Measurements from ENCODE around the gene MSI1. TPM values are rescaled to one million over a fixed set of nuclear protein-coding genes. Genes with fewer than 3 reads are reported as not detected.

The MSI1 gene
- total RNA-seq, 1 experiment from 2014 or later, result 26.0 TPM

GRCh38 chr12:120301962-120302815, 66.8 kb downstream of the MSI1 start, which contains the start of gene SIRT4:
Gene SIRT4, plus strand, starts transcription at chr12:120302321. Its CDS starts 1,241 bp downstream, at chr12:120303562.
- Histone ChIP-seq H3K9me2 (ENCODE audit: insufficient read depth) (no peaks in the 10 kb centered on the region), H3K4me3 (replicated peaks in 1 of 2; ENCODE audit: low read depth in 1 of 2, low read length in 2 of 2) (peak within 1 kb of the TSS; percentile 67 to 68), H3K9ac (ENCODE audit: low read length) (peak within 1 kb of the TSS; percentile 58), H3K27me3 (ENCODE audit: insufficient read depth, low read length) (no peaks in the 10 kb centered on the region), H3K27ac (ENCODE audit: low read depth, low read length) (no peak within 1 kb of the TSS), H3K36me3 (ENCODE audit: control insufficient read depth in 1 of 2, insufficient read depth in 2 of 2, low read length in 2 of 2) (no peaks in the 10 kb centered on the region), H3K79me2 (ENCODE audit: insufficient read depth, low read length) (no peaks in the 10 kb centered on the region), H3K9me3 (ENCODE audit: control insufficient read depth in 1 of 2, insufficient read depth in 1 of 2, low read depth in 1 of 2, low read length in 2 of 2) (no peaks in the 10 kb centered on the region), H3K4me2 (ENCODE audit: low read length) (peak within 1 kb of the TSS; percentile 92), H3K4me1 (ENCODE audit: control insufficient read depth in 1 of 2, insufficient read depth in 2 of 2, low read length in 2 of 2) (peaks cover 3 to 15% of the 10 kb centered on the region in 2 experiments; a peak in 1 of 4 replicates), H4K20me1 (ENCODE audit: insufficient read depth) (no peaks in the 10 kb centered on the region), H2AFZ (ENCODE audit: low read depth, low read length, poor library complexity, severe bottlenecking) (peak within 1 kb of the TSS; percentile 94)
- intact Hi-C loops (cut with micrococcal nuclease), result no loop called here
- ChIA-PET POLR2A (interaction anchor here (0.6 to 3.1 kb wide), 5 partner anchors 10 to 347 kb away, joined by 3 to 100 read pairs (median 6); partner anchors contain the start of genes RNU4-1, RNU4-2 and RPLP0), RAD21 (ENCODE audit: low non-redundant PET in 1 of 2, low total read pairs in 2 of 2, uncharacterized antibody in 2 of 2, unreplicated experiment in 2 of 2) (interaction anchor here in 1 of 2 experiments (0.6 kb wide), 1 partner anchor 35 kb away, joined by 3 read pairs; no protein-coding TSS in a partner anchor), CTCF (interaction anchor here (0.7 to 1.6 kb wide), 14 partner anchors 8 to 939 kb away, joined by 3 to 32 read pairs (median 4); partner anchors contain the start of genes RNU4-1, RNU4-2, RPLP0 and SRSF9)
- TSS peak; percentile 89 for BruUV-seq (replicated peaks)
- DNase-seq (ENCODE audit: low read depth, low spot score) (peak; percentile 91), ATAC-seq (peak; percentile 98)
- peak; percentile 94 for TF ChIP-seq SP1 (IDR thresholded peaks at IDR 0.05; ENCODE audit: low read depth)
- no peak for TF ChIP-seq YY1 (IDR thresholded peaks at IDR 0.05; ENCODE audit: extremely low read depth, insufficient replicate concordance, low read depth, low read length)
- no peak for TF ChIP-seq REST (IDR thresholded peaks at IDR 0.05; ENCODE audit: low read depth)
- peak; percentile 42 for TF ChIP-seq RAD21 (IDR thresholded peaks at IDR 0.05; ENCODE audit: low read depth)
- TF ChIP-seq EZH2phosphoT487 (IDR thresholded peaks at IDR 0.05; ENCODE audit: borderline replicate concordance), result no peak
- peak; percentile 77 for TF ChIP-seq JUND (IDR thresholded peaks at IDR 0.05)
- no peak for TF ChIP-seq CEBPB (IDR thresholded peaks at IDR 0.05; ENCODE audit: low read depth)
- TF ChIP-seq, protein P1, sequence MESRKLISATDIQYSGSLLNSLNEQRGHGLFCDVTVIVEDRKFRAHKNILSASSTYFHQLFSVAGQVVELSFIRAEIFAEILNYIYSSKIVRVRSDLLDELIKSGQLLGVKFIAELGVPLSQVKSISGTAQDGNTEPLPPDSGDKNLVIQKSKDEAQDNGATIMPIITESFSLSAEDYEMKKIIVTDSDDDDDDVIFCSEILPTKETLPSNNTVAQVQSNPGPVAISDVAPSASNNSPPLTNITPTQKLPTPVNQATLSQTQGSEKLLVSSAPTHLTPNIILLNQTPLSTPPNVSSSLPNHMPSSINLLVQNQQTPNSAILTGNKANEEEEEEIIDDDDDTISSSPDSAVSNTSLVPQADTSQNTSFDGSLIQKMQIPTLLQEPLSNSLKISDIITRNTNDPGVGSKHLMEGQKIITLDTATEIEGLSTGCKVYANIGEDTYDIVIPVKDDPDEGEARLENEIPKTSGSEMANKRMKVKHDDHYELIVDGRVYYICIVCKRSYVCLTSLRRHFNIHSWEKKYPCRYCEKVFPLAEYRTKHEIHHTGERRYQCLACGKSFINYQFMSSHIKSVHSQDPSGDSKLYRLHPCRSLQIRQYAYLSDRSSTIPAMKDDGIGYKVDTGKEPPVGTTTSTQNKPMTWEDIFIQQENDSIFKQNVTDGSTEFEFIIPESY (IDR thresholded peaks at IDR 0.05; ENCODE audit: extremely low read depth, insufficient replicate concordance, low read length), result peak; percentile 28
- no peak for TF ChIP-seq ZFX (IDR thresholded peaks at IDR 0.05)
- TF ChIP-seq EGR1 (IDR thresholded peaks at IDR 0.05; ENCODE audit: low read depth), result no peak
- TF ChIP-seq, protein P2, sequence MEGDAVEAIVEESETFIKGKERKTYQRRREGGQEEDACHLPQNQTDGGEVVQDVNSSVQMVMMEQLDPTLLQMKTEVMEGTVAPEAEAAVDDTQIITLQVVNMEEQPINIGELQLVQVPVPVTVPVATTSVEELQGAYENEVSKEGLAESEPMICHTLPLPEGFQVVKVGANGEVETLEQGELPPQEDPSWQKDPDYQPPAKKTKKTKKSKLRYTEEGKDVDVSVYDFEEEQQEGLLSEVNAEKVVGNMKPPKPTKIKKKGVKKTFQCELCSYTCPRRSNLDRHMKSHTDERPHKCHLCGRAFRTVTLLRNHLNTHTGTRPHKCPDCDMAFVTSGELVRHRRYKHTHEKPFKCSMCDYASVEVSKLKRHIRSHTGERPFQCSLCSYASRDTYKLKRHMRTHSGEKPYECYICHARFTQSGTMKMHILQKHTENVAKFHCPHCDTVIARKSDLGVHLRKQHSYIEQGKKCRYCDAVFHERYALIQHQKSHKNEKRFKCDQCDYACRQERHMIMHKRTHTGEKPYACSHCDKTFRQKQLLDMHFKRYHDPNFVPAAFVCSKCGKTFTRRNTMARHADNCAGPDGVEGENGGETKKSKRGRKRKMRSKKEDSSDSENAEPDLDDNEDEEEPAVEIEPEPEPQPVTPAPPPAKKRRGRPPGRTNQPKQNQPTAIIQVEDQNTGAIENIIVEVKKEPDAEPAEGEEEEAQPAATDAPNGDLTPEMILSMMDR (IDR thresholded peaks at IDR 0.05 in 2 of 3, conservative IDR thresholded peaks at IDR 0.05 in 1 of 3; ENCODE audit: borderline replicate concordance in 1 of 3, insufficient read depth in 1 of 3, low read depth in 2 of 3, low read length in 2 of 3), result peak; percentile 69 to 75 (median 74); a peak in 5 of 6 replicates
- TF ChIP-seq SIN3A (IDR thresholded peaks at IDR 0.05; ENCODE audit: low read depth), result peak; percentile 69
- no peak for TF ChIP-seq FOSL1 (IDR thresholded peaks at IDR 0.05; ENCODE audit: low read depth)
- no peak for TF ChIP-seq CBX3 (IDR thresholded peaks at IDR 0.05; ENCODE audit: low read depth)
- TF ChIP-seq, protein P3, sequence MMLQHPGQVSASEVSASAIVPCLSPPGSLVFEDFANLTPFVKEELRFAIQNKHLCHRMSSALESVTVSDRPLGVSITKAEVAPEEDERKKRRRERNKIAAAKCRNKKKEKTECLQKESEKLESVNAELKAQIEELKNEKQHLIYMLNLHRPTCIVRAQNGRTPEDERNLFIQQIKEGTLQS (IDR thresholded peaks at IDR 0.05), result no peak
- TF ChIP-seq MAX (IDR thresholded peaks at IDR 0.05), result peak; percentile 80
- TF ChIP-seq TCF7L2 (IDR thresholded peaks at IDR 0.05; ENCODE audit: borderline replicate concordance, extremely low read depth, insufficient read depth, insufficient read length), result peak; percentile 36
- TF ChIP-seq SRF (IDR thresholded peaks at IDR 0.05; ENCODE audit: low read depth), result no peak
